Nephron (organoid): ENCODE results near the gene EPB41L4B.

ENCODE experiments used
- H3K27ac Mint-ChIP-seq, 3 experiments: 2 replicates each; pipeline ENCODE4 v1.8.0; 2020; ENCODE audit warnings: mixed read lengths in 3 of 3, mild to moderate bottlenecking in 2 of 3, moderate library complexity in 1 of 3
- H3K27me3 Mint-ChIP-seq: 2 replicates; pipeline ENCODE4 v1.8.0; 2021; ENCODE audit warnings: low read depth, mild to moderate bottlenecking, moderate library complexity, mixed read lengths
- H3K36me3 Mint-ChIP-seq: 2 replicates; pipeline ENCODE4 v1.8.0; 2020; ENCODE audit warnings: low read depth, mixed read lengths
- H3K4me1 Mint-ChIP-seq: 2 replicates; pipeline ENCODE4 v1.8.0; 2020; ENCODE audit warnings: mixed read lengths
- H3K4me3 Mint-ChIP-seq, 3 experiments: 2 replicates each; pipeline ENCODE4 v1.8.0; 2020; ENCODE audit warnings: mild to moderate bottlenecking in 3 of 3, mixed read lengths in 3 of 3, moderate library complexity in 2 of 3
- H3K9me3 Mint-ChIP-seq: 2 replicates; pipeline ENCODE4 v1.8.0; 2020; ENCODE audit warnings: mixed read lengths
- CTCF ChIP-seq, 3 experiments: fragments of 200-600 bp; sonication (generic); IDR thresholded peaks; one replicate each; pipeline ENCODE4 v1.5.0; 2021; ENCODE audit warnings: antibody characterized with exemption in 3 of 3; ENCODE audit not compliant: unreplicated experiment in 3 of 3

Gene EPB41L4B

DNA sequence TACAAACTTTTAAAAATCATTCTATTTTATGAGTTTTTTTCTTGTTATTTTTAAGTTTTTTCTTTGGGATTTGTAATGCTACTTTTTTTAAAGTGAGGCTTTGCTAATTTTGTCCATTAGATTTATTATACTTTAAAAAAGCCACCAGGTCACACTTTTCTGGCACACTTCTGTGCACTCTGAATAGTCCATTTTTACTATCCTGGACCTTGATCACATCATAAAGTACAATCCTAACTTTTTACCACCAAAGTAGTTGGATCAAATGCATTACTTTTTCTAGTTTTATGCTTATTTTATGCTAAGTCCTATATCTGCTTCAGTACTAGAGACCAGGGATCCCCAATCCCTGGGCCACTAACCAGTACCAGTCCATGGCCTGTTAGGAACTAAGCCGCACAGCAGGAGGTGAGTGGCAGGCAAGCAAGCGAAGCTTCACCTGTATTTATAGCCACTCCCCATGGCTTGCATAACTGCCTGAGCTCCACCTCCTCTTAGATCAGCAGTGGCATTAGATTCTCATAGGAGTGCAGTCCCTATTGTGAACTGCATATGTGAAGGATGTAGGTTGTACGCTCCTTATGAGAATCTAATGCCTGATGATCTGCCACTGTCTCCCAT lies 169.8 kb downstream of the EPB41L4B start:
- Mint-ChIP-seq H3K4me3 (no peak overlapping the region), H3K27me3 (peaks cover 3% of the 10 kb centered on the region)
- no peak for TF ChIP-seq CTCF (IDR thresholded peaks at IDR 0.05; ENCODE audit: unreplicated experiment in 3 of 3)

DNA sequence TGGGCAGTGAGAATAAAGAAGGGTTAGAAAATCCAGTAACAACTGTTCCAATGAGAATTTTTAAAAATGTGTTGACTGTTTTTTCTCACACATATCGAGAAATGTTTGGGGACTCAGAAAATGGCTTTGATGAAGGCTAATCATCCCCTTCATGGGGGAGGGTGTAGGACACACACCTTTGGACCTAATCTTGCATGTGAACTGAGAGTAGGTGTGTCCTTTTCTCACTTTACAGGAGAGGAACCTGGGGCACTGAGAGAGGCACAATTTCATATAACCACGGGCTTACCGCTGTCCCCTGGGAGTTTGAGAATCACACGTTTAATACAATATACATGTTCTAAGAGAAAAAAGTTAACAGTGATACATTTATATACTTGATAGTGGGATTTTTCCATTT lies 171.1 kb downstream of the EPB41L4B start:
- Mint-ChIP-seq H3K27ac (no peak overlapping the region), H3K9me3 (peaks cover 9% of the 10 kb centered on the region), H3K27me3 (no peaks in the 10 kb centered on the region), H3K4me3 (no peak overlapping the region), H3K36me3 (no peaks in the 10 kb centered on the region), H3K4me1 (no peaks in the 10 kb centered on the region)
- TF ChIP-seq CTCF (IDR thresholded peaks at IDR 0.05; ENCODE audit: unreplicated experiment in 3 of 3): no peak

More for the DNA sequence above, 169.8 kb downstream of the EPB41L4B start:
- H3K9me3 Mint-ChIP-seq: peaks cover 9% of the 10 kb centered on the region
- no peak overlapping the region for H3K27ac Mint-ChIP-seq
- H3K36me3 Mint-ChIP-seq: no peaks in the 10 kb centered on the region
- H3K4me1 Mint-ChIP-seq: no peaks in the 10 kb centered on the region

GRCh38 chr9:109149089-109149488 lies 171.8 kb downstream of the EPB41L4B start:
- Mint-ChIP-seq H3K4me1 (no peaks in the 10 kb centered on the region), H3K9me3 (peaks cover 6% of the 10 kb centered on the region), H3K27me3 (no peaks in the 10 kb centered on the region), H3K27ac (no peak overlapping the region), H3K36me3 (no peaks in the 10 kb centered on the region), H3K4me3 (no peak overlapping the region)
- TF ChIP-seq CTCF (IDR thresholded peaks at IDR 0.05; ENCODE audit: unreplicated experiment in 3 of 3): no peak

- H3K4me3 Mint-ChIP-seq: no peak overlapping the region
- H3K4me1 Mint-ChIP-seq: no peaks in the 10 kb centered on the region
- no peak for TF ChIP-seq CTCF (IDR thresholded peaks at IDR 0.05; ENCODE audit: unreplicated experiment in 3 of 3)
- no peak overlapping the region for H3K27ac Mint-ChIP-seq
- no peaks in the 10 kb centered on the region for H3K27me3 Mint-ChIP-seq
- no peaks in the 10 kb centered on the region for H3K9me3 Mint-ChIP-seq
- no peaks in the 10 kb centered on the region for H3K36me3 Mint-ChIP-seq
Observed at GRCh38 chr9:109145051-109145450, 175.8 kb downstream of the EPB41L4B start.

DNA sequence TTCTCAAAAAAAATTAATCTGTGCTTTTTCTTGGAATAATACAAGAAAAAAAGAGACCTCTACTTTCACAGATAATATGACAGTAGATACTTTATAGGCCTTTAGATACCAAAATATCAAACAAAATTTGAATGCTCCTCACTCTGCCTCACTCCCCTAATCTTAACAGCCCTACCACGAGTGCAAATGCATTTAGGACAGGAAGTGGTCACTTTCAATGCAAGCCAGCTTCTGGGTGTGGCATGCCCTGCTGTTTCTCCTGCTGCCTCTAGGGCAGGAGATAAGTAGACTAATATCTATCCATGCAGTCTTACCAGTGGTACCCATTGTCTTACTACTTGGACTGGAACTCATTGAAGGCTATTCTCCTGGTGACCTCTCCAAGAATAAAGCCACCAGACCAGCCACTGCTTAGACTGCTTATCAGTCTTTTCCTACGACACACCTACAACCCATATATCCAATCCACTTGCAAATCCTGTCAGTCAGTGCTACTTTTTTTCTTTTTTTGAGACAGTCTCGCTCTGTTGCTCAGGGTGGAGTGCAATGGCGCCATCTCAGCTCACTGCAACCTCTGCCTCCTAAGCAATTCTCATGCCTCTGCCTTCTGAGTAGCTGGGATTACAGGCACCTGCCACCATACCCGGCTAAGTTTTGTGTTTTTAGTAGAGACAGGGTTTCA lies 176.8 kb downstream of the EPB41L4B start:
- Mint-ChIP-seq H3K27me3 (no peaks in the 10 kb centered on the region), H3K4me1 (no peaks in the 10 kb centered on the region), H3K4me3 (no peak overlapping the region), H3K9me3 (no peaks in the 10 kb centered on the region), H3K27ac (no peak overlapping the region), H3K36me3 (no peaks in the 10 kb centered on the region)
- peak in 1 of 3 experiments; percentile 11 for TF ChIP-seq CTCF (IDR thresholded peaks at IDR 0.05; ENCODE audit: unreplicated experiment in 3 of 3)

- Mint-ChIP-seq H3K27me3 (no peaks in the 10 kb centered on the region), H3K36me3 (no peaks in the 10 kb centered on the region), H3K27ac (no peak overlapping the region), H3K4me1 (no peaks in the 10 kb centered on the region), H3K4me3 (no peak overlapping the region), H3K9me3 (no peaks in the 10 kb centered on the region)
- TF ChIP-seq CTCF (IDR thresholded peaks at IDR 0.05; ENCODE audit: unreplicated experiment in 3 of 3): no peak
Observed at GRCh38 chr9:109141375-109141774, 179.5 kb downstream of the EPB41L4B start.
